Anterior cingulate cortex (tissue), 58 donors: ENCODE data around the gene TMEM109.
A peak's percentile ranks its signal among the peaks of the same experiment; 100 is the strongest.

Experiments
- DNase-seq, 58 donors: peaks; one replicate each; lab custom pipeline; 2025; lab: John Stamatoyannopoulos, UW

Gene TMEM109

GRCh38 chr11:60913793-60914632, at the start of gene TMEM109:
TSS of gene TMEM109 (plus strand) at chr11:60914158. CDS start at chr11:60919694, 5,536 bp downstream.
- peak; percentile 25 to 96 (median 85) for DNase-seq

- no peak for DNase-seq
Observed at GRCh38 chr11:60864856-60865513, 49.0 kb upstream of the TMEM109 start.

- no peak for DNase-seq
Observed at GRCh38 chr11:60866911-60867870, 46.8 kb upstream of the TMEM109 start, which contains the start of gene ZP1. TSS of gene ZP1 (plus strand) at chr11:60867542. CDS start at chr11:60867562, 20 bp downstream.

GRCh38 chr11:60867871-60868681, 45.9 kb upstream of the TMEM109 start:
- no peak for DNase-seq

- DNase-seq = no peak
Observed at GRCh38 chr11:60868682-60869450, 45.1 kb upstream of the TMEM109 start.

- no peak for DNase-seq
Observed at GRCh38 chr11:60869451-60869825, 44.5 kb upstream of the TMEM109 start.

GRCh38 chr11:60870276-60870675, 43.7 kb upstream of the TMEM109 start:
- DNase-seq = peak in 1 of 58 donors; percentile 45

GRCh38 chr11:60870733-60871377, 43.1 kb upstream of the TMEM109 start:
- no peak for DNase-seq

- DNase-seq = no peak
Observed at GRCh38 chr11:60871378-60872061, 42.4 kb upstream of the TMEM109 start.

- DNase-seq = no peak
Observed at GRCh38 chr11:60872124-60872960, 41.6 kb upstream of the TMEM109 start.

- no peak for DNase-seq
Observed at GRCh38 chr11:60872961-60873524, 40.9 kb upstream of the TMEM109 start.

GRCh38 chr11:60873533-60873932, 40.4 kb upstream of the TMEM109 start:
- DNase-seq = no peak

GRCh38 chr11:60874421-60875365, 39.3 kb upstream of the TMEM109 start:
- no peak for DNase-seq

- no peak for DNase-seq
Observed at GRCh38 chr11:60875366-60876167, 38.4 kb upstream of the TMEM109 start.

- DNase-seq = no peak
Observed at GRCh38 chr11:60876168-60876485, 37.8 kb upstream of the TMEM109 start.
